Right lobe of liver (tissue), 4 donors: ENCODE results near the gene RAB2B.

Source experiments
- CTCF ChIP-seq, 4 donors: fragments of 200-600 bp in 3 of 4; fragments of 450-650 bp in 1 of 4; IDR thresholded peaks; one replicate each; pipeline versions ENCODE4 v1.5.1 to v1.8.0; 2016 to 2022; ENCODE audit warnings: antibody characterized with exemption in 4 of 4, mild to moderate bottlenecking in 2 of 4
- POLR2A ChIP-seq: fragments of 450-650 bp; IDR thresholded peaks from one replicate; pipeline ENCODE4 v1.6.1; 2017; ENCODE audit warnings: antibody characterized with exemption, mild to moderate bottlenecking
- donor health status: DM: no; HTN: no; CAD: no.
- donor health status: DM: no; HTN: no; CAD: no.
- donor health status: DM: no; HTN: yes; CAD: no.

- TF ChIP-seq CTCF (IDR thresholded peaks at IDR 0.05) (no peak), POLR2A (no peak)
Observed at GRCh38 chr14:21501568-21501967, 24.8 kb upstream of the RAB2B start.
